Epithelial cell of esophagus (primary cell): ENCODE results near the gene CENPVL1.
"Not testable (repeated sequence)": the region's sequence is repeated elsewhere in the genome, so short reads cannot be mapped to it uniquely, and the experiment has no call there.

ENCODE experiments used
- DNase-seq: peaks from one replicate; pipeline ENCODE4 v3.0.0; 2010; ENCODE audit warnings: low read depth
- H3K4me3 ChIP-seq: 2 replicates; pipeline ENCODE4 v1.5.1; 2011; ENCODE audit warnings: mild to moderate bottlenecking, low read length, control low read depth
- TF ChIP-seq, protein P1 (sequence below): IDR thresholded peaks from 2 replicates; pipeline ENCODE4 v1.5.1; 2011; ENCODE audit warnings: low read depth, mild to moderate bottlenecking, low read length, control low read depth, inconsistent platforms; ENCODE audit not compliant: insufficient read depth; ENCODE audit errors: missing control alignments

Gene CENPVL1

DNA sequence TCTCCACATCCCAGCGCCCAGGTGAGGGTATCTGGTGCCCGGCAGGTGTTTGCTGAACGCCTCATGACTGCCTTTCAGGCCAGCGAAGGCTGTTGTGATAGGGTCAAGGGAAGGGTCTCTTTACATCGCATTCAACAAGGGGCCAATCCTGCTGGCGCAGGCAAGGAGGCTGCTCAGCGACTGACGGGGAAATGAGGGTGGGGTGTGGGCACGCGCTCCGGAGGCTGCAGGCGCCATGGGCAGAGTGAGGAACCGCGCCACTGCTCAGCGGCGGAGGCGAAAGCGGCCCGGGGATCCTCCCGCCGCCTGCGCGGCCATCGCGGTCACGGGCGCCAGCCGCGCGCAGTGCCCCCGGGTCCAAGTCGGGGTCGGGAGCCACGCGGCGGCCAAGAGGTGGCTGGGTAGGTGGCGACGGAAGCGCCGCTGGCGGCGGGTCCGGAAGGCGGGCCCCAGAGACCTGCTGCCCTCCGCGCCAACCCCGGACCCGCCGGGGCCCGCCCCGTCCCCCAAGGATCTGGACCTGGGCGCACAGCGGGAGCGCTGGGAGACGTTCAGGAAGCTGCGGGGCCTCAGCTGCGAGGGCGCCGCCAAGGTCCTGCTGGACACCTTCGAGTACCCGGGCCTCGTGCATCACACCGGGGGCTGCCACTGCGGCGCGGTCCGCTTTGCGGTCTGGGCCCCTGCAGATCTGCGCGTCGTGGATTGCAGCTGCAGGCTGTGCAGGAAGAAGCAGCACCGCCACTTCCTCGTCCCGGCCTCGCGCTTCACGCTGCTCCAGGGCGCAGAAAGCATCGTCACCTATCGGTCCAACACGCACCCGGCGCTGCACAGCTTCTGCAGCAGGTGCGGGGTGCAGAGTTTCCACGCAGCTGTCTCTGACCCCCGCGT, at the start of gene CENPVL1:
Gene CENPVL1, plus strand, starts transcription at position 236 of the 888 bp plus-strand sequence. Its CDS starts 0 bp downstream, at position 236.
- DNase-seq, result not testable (repeated sequence)

DNA sequence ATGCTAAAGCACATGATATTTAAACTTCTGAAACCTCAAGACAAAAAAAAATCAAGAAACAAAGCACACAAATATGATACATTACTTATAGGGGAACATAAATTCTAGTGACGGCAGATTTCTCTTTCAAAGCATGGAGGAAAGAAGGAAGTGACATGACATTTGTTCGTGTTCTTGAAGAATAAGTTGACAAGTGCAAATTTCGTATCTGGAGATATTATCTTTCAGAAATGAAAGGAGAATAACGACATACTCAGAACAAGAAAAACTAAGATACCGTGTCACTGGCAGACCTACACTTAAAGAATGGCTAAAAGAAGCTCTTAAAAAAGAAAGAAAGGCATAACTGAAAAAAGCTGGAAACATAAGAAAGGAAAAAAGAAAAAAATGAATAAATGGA, 44.3 kb upstream of the CENPVL1 start:
- H3K4me3 ChIP-seq, result no peak overlapping the region
- DNase-seq, result no peak
- TF ChIP-seq, protein P1, sequence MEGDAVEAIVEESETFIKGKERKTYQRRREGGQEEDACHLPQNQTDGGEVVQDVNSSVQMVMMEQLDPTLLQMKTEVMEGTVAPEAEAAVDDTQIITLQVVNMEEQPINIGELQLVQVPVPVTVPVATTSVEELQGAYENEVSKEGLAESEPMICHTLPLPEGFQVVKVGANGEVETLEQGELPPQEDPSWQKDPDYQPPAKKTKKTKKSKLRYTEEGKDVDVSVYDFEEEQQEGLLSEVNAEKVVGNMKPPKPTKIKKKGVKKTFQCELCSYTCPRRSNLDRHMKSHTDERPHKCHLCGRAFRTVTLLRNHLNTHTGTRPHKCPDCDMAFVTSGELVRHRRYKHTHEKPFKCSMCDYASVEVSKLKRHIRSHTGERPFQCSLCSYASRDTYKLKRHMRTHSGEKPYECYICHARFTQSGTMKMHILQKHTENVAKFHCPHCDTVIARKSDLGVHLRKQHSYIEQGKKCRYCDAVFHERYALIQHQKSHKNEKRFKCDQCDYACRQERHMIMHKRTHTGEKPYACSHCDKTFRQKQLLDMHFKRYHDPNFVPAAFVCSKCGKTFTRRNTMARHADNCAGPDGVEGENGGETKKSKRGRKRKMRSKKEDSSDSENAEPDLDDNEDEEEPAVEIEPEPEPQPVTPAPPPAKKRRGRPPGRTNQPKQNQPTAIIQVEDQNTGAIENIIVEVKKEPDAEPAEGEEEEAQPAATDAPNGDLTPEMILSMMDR, result no peak

More for the DNA sequence above, at the start of gene CENPVL1:
- H3K4me3 ChIP-seq, result not testable (repeated sequence)

DNA sequence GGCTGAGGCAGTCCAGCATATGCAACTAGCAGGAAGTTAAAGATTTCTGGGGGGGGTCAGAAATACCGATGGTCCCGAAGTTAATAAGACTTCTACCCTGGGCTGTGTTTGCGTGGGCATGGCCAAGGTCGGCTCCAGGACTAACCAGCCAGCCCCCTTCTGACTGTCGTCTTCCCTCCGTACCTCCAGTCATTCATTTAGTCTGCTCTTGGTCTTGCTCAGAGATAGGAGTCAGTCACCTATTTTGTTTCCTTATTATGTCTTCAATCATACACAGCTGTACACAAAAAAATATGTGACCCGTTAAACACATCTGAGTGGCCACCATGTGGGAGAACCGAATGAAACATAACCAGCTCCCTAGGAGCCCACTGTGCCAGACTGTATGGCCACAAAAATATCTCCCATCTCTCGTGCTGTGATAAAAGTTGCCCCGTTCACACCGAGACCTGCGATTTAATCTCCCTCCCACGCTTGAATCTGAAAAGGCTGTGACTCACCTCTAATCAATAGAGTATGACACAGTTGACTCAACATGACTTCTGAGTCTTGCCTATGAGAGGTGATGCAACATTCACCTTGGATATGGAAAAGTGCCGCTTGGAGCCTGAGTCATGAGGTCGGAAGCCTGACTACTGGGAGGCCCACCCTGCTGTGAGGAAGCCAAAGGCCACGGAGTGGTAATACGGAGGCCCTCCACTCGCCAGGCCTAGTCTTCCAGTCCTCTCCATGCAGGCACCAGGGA, 30.5 kb upstream of the CENPVL1 start:
- DNase-seq, H3K4me3 ChIP-seq: not testable (repeated sequence)

DNA sequence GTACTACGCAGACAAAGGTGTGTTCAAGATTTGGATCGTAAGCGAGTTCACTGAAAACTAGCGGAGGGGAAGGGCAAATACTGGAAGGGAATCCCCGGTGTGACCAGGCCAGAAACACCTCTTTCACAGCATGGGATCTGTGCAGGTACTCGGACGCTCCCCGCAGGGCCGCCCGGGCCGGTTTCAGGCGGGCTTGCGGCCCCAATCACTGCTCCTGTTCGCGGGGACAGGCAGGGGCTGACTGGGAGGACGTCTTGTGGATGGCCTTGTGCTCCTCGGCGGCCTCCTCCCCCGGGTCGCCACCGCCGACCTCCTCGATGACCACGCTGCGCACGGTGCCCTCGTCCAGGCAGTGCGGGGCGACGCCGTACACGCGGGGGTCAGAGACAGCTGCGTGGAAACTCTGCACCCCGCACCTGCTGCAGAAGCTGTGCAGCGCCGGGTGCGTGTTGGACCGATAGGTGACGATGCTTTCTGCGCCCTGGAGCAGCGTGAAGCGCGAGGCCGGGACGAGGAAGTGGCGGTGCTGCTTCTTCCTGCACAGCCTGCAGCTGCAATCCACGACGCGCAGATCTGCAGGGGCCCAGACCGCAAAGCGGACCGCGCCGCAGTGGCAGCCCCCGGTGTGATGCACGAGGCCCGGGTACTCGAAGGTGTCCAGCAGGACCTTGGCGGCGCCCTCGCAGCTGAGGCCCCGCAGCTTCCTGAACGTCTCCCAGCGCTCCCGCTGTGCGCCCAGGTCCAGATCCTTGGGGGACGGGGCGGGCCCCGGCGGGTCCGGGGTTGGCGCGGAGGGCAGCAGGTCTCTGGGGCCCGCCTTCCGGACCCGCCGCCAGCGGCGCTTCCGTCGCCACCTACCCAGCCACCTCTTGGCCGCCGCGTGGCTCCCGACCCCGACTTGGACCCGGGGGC, 28.2 kb upstream of the CENPVL1 start:
- not testable (repeated sequence) for DNase-seq, H3K4me3 ChIP-seq

- not testable (repeated sequence) for DNase-seq, H3K4me3 ChIP-seq
These were observed 27.6 kb upstream of the CENPVL1 start, which contains the start of gene CENPVL2 for GRCh38 chrX:51682720-51683062. CENPVL2 (minus strand) TSS chrX:51682831; CDS start chrX:51682831, 0 bp downstream.

- TF ChIP-seq, protein P1, result no peak
- no peak overlapping the region for H3K4me3 ChIP-seq
These were observed 16.1 kb upstream of the CENPVL1 start for GRCh38 chrX:51694254-51694653.

GRCh38 chrX:51697397-51697796, 12.9 kb upstream of the CENPVL1 start:
- TF ChIP-seq, protein P1, result no peak
- H3K4me3 ChIP-seq, result no peak overlapping the region
- no peak for DNase-seq

More at GRCh38 chrX:51694254-51694653, 16.1 kb upstream of the CENPVL1 start:
- no peak for DNase-seq

- not testable (repeated sequence) for H3K4me3 ChIP-seq, DNase-seq
These were observed 2.8 kb downstream of the CENPVL1 start for GRCh38 chrX:51712943-51713647.

DNA sequence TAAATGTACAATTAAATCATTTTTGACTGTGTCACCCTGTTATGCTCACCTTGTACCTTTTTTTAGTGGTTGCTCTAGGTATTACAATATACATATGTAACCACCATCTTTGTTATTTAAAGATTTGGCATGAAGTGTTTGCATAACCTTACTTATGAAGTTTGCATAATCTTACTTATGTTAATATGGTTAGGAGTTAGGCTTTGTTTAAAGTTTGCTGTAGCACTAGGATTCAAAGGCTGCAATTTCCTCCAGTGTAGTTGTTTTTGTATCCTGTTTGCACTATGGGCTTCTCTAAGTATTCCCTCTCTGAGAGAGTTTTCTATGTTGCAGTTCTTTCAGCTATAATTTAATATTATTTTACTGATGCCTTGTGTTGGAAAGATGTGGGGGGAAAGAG, 17.9 kb downstream of the CENPVL1 start:
- no peak for DNase-seq
- TF ChIP-seq, protein P1, result no peak
- no peak overlapping the region for H3K4me3 ChIP-seq
